ENCODE data around the gene PSMG4.

Gene PSMG4

DNA sequence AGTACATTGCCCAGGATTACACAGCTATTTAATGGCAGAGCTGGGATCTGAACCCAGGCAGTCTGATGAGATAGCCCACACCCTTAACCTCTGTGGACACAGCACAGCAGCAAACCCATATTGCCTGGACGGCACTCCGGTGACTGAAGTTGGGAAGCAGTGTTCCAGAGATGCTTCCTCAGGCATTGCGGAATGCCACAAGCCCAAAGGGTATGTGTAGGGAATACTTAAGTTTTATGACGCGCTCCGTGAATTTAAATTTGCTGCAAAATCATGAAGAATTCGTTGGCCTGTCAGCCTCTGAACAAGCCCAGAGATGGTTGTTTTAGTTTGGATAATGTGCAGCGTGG lies 46.4 kb downstream of the PSMG4 start:
- H3K4me3 ChIP-seq (ENCODE audit: insufficient read depth, low read depth, low read length, poor library complexity, severe bottlenecking): no peak overlapping the region
- H3K27ac ChIP-seq (ENCODE audit: insufficient read depth, low read length, poor library complexity, severe bottlenecking): no peak overlapping the region
- H3K4me1 ChIP-seq (ENCODE audit: control insufficient read depth, insufficient read depth, low read length, poor library complexity, severe bottlenecking): no peaks in the 10 kb centered on the region
- no peak for DNase-seq
- no peaks in the 10 kb centered on the region for H3K27me3 ChIP-seq (replicated peaks; ENCODE audit: control insufficient read depth, insufficient read depth, low read length, poor library complexity, severe bottlenecking)
- no peaks in the 10 kb centered on the region for H3K9me3 ChIP-seq (ENCODE audit: control insufficient read depth, low read length)
- H3K36me3 ChIP-seq (ENCODE audit: control insufficient read depth, insufficient read depth, low read length): no peaks in the 10 kb centered on the region

DNA sequence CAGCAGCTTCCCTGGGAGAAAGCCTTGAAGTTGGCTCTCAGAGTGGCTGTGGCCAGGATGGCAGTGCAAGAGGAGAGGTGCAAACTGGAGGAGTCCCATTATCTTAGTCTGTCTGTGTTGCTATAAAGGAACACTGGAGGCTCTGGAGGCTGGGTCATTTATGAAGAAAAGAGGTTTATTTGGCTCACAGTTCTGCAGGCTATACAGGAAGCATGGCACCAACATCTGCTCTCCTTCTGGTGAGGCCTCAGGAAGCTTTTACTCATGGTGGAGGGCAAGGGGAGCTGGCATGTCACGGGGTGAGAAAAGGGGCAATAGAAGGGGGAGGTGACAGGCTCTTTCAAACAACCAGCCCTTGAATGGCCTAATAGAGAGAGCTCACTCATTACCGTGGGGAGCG lies 47.1 kb downstream of the PSMG4 start:
- Histone ChIP-seq H3K4me3 (ENCODE audit: insufficient read depth, low read depth, low read length, poor library complexity, severe bottlenecking) (no peak overlapping the region), H3K27me3 (replicated peaks; ENCODE audit: control insufficient read depth, insufficient read depth, low read length, poor library complexity, severe bottlenecking) (no peaks in the 10 kb centered on the region), H3K4me1 (ENCODE audit: control insufficient read depth, insufficient read depth, low read length, poor library complexity, severe bottlenecking) (no peaks in the 10 kb centered on the region), H3K9me3 (ENCODE audit: control insufficient read depth, low read length) (no peaks in the 10 kb centered on the region), H3K36me3 (ENCODE audit: control insufficient read depth, insufficient read depth, low read length) (no peaks in the 10 kb centered on the region), H3K27ac (ENCODE audit: insufficient read depth, low read length, poor library complexity, severe bottlenecking) (no peak overlapping the region)
- no peak for DNase-seq

DNA sequence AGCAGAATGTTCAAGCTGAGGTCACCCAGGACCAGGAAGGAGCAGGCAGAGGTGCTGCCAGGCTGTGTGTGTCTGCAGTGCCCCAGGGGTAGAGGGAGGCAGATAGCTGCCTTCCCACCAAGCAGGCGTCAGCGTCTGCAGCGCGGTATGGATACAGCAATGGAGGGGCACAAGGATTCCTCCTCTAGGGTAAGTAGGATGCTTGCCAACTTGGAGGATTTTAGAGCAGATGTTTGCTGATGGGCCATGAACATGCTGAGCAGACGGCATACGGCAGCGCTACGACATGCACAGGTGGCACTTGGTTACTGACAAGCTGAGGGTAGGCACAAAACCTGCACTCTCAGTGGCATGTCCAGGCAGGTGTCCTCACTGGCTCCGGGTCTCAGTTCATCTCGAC lies 48.1 kb downstream of the PSMG4 start:
- no peaks in the 10 kb centered on the region for H3K36me3 ChIP-seq (ENCODE audit: control insufficient read depth, insufficient read depth, low read length)
- no peak for DNase-seq
- H3K27me3 ChIP-seq (replicated peaks; ENCODE audit: control insufficient read depth, insufficient read depth, low read length, poor library complexity, severe bottlenecking): no peaks in the 10 kb centered on the region
- H3K27ac ChIP-seq (ENCODE audit: insufficient read depth, low read length, poor library complexity, severe bottlenecking): no peak overlapping the region
- no peak overlapping the region for H3K4me3 ChIP-seq (ENCODE audit: insufficient read depth, low read depth, low read length, poor library complexity, severe bottlenecking)
- H3K9me3 ChIP-seq (ENCODE audit: control insufficient read depth, low read length): no peaks in the 10 kb centered on the region
- H3K4me1 ChIP-seq (ENCODE audit: control insufficient read depth, insufficient read depth, low read length, poor library complexity, severe bottlenecking): no peaks in the 10 kb centered on the region

DNA sequence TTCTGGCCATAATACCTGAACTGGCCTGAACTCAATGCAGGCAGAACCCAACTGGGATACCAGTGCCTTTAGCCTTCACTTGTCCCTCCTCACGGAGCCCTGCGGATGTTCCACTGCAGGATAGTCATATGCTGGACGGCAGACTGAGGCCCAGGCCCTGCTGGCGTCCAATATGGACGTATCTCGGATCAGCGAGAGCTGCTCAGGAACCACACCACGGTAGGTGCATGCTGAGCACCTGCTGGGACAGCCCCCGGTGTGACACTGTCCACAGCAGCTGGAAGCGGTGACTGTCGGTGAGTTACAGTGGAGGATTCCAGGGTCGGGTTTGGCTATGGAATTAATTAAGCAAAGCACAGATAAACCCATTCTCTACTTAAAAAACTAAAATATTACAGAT lies 48.7 kb downstream of the PSMG4 start:
- no peaks in the 10 kb centered on the region for H3K4me1 ChIP-seq (ENCODE audit: control insufficient read depth, insufficient read depth, low read length, poor library complexity, severe bottlenecking)

DNA sequence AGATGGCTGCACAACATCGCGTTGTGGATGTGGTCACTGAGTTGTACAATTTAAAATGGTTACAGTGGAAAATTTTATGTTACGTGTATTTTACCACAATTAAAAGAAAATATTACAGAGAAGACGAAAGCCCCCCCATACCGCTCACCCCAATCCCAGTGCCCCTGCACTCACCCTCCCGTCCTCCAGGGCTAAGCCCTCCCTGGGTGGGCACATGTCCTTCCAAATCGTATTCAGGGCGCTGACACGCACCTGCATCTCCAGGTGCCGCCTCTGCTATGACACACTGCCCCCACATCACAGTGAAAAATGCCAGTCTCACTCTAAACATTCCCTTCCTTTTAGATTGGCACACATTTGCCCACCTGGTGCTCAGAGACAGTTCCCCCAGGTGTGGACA lies 49.4 kb downstream of the PSMG4 start:
- Histone ChIP-seq H3K4me3 (ENCODE audit: insufficient read depth, low read depth, low read length, poor library complexity, severe bottlenecking) (no peak overlapping the region), H3K27me3 (replicated peaks; ENCODE audit: control insufficient read depth, insufficient read depth, low read length, poor library complexity, severe bottlenecking) (no peaks in the 10 kb centered on the region), H3K4me1 (ENCODE audit: control insufficient read depth, insufficient read depth, low read length, poor library complexity, severe bottlenecking) (no peaks in the 10 kb centered on the region), H3K36me3 (ENCODE audit: control insufficient read depth, insufficient read depth, low read length) (no peaks in the 10 kb centered on the region), H3K27ac (ENCODE audit: insufficient read depth, low read length, poor library complexity, severe bottlenecking) (no peak overlapping the region), H3K9me3 (ENCODE audit: control insufficient read depth, low read length) (no peaks in the 10 kb centered on the region)
- DNase-seq: no peak

More for the DNA sequence above, 48.7 kb downstream of the PSMG4 start:
- DNase-seq: no peak
- no peak overlapping the region for H3K4me3 ChIP-seq (ENCODE audit: insufficient read depth, low read depth, low read length, poor library complexity, severe bottlenecking)
- H3K27me3 ChIP-seq (replicated peaks; ENCODE audit: control insufficient read depth, insufficient read depth, low read length, poor library complexity, severe bottlenecking): no peaks in the 10 kb centered on the region
- no peaks in the 10 kb centered on the region for H3K36me3 ChIP-seq (ENCODE audit: control insufficient read depth, insufficient read depth, low read length)
- H3K9me3 ChIP-seq (ENCODE audit: control insufficient read depth, low read length): no peaks in the 10 kb centered on the region
- no peak overlapping the region for H3K27ac ChIP-seq (ENCODE audit: insufficient read depth, low read length, poor library complexity, severe bottlenecking)

DNA sequence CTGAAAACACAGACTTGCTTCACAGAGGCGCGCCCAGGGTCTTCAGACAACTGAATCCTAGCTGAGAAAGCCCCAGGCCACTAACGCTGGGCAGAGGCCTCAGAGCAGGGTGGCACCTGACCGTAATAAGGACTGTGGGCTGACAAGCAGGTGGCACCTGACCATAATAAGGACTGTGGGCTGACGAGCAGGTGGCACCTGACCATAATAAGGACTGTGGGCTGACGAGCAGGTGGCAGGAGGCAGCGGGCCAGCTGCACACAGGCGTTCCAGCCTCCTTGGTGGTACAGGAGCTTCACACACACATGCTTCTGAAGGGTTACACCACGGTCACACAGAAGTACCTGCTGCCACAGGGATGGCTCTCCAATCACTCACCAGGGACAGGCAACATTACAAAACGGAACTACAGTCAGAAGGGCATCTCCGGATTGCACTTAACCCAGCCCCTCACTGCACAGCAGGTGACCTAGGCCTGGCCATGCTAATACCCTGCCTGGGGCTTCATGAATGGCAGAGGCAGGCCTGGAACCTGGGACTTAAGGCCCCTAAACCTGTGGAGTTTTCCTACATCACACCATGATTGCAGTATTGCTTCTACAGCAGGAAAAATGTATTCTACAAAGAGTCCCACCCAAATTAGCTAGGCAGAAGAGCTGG lies 50.8 kb downstream of the PSMG4 start:
- H3K4me1 ChIP-seq (ENCODE audit: control insufficient read depth, insufficient read depth, low read length, poor library complexity, severe bottlenecking): no peaks in the 10 kb centered on the region
- no peak overlapping the region for H3K4me3 ChIP-seq (ENCODE audit: insufficient read depth, low read depth, low read length, poor library complexity, severe bottlenecking)
- DNase-seq: no peak
- H3K27ac ChIP-seq (ENCODE audit: insufficient read depth, low read length, poor library complexity, severe bottlenecking): no peak overlapping the region
- H3K9me3 ChIP-seq (ENCODE audit: control insufficient read depth, low read length): no peaks in the 10 kb centered on the region
- H3K27me3 ChIP-seq (replicated peaks; ENCODE audit: control insufficient read depth, insufficient read depth, low read length, poor library complexity, severe bottlenecking): no peaks in the 10 kb centered on the region
- H3K36me3 ChIP-seq (ENCODE audit: control insufficient read depth, insufficient read depth, low read length): no peaks in the 10 kb centered on the region

DNA sequence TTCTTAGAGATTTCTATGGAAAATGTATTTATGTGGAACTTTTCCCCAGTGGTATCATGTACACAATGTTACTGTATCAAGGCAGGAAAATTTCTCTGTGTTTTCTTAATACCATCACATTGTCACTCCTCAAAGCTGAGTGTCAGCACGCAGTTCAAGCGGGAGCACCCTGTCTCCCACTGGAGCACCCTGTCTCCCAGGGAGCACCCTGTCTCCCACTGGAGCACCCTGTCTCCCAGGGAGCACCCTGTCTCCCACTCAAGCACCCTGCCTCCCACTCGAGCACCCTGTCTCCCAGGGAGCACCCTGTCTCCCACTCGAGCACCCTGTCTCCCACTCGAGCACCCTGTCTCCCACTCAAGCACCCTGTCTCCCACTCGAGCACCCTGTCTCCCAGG lies 51.3 kb downstream of the PSMG4 start:
- no peaks in the 10 kb centered on the region for H3K9me3 ChIP-seq (ENCODE audit: control insufficient read depth, low read length)
- no peak overlapping the region for H3K27ac ChIP-seq (ENCODE audit: insufficient read depth, low read length, poor library complexity, severe bottlenecking)
- no peak for DNase-seq
- H3K27me3 ChIP-seq (replicated peaks; ENCODE audit: control insufficient read depth, insufficient read depth, low read length, poor library complexity, severe bottlenecking): no peaks in the 10 kb centered on the region
- H3K36me3 ChIP-seq (ENCODE audit: control insufficient read depth, insufficient read depth, low read length): no peaks in the 10 kb centered on the region
- no peak overlapping the region for H3K4me3 ChIP-seq (ENCODE audit: insufficient read depth, low read depth, low read length, poor library complexity, severe bottlenecking)
- H3K4me1 ChIP-seq (ENCODE audit: control insufficient read depth, insufficient read depth, low read length, poor library complexity, severe bottlenecking): no peaks in the 10 kb centered on the region

DNA sequence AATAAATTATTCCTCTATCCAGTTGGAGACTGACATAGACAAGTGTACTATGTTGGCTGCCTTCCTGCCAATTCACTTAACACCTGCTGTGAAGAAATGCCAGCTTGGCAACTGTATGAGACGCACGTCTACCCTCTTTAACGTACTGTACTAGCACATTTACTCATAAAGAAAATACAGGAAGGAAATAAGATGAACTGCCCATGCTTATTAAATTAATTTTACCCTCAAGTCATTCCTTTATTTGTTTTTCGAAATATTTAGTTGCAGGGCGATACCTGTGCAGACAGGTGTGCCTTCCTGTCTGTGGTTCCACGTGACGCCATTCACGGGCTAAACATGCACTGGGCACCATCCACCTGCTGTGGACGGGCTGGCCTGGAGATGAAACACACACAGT lies 52.0 kb downstream of the PSMG4 start:
- H3K9me3 ChIP-seq (ENCODE audit: control insufficient read depth, low read length): no peaks in the 10 kb centered on the region
- no peak overlapping the region for H3K4me3 ChIP-seq (ENCODE audit: insufficient read depth, low read depth, low read length, poor library complexity, severe bottlenecking)
- no peaks in the 10 kb centered on the region for H3K36me3 ChIP-seq (ENCODE audit: control insufficient read depth, insufficient read depth, low read length)
- no peaks in the 10 kb centered on the region for H3K27me3 ChIP-seq (replicated peaks; ENCODE audit: control insufficient read depth, insufficient read depth, low read length, poor library complexity, severe bottlenecking)
- no peak overlapping the region for H3K27ac ChIP-seq (ENCODE audit: insufficient read depth, low read length, poor library complexity, severe bottlenecking)
- H3K4me1 ChIP-seq (ENCODE audit: control insufficient read depth, insufficient read depth, low read length, poor library complexity, severe bottlenecking): no peaks in the 10 kb centered on the region
- DNase-seq: no peak

DNA sequence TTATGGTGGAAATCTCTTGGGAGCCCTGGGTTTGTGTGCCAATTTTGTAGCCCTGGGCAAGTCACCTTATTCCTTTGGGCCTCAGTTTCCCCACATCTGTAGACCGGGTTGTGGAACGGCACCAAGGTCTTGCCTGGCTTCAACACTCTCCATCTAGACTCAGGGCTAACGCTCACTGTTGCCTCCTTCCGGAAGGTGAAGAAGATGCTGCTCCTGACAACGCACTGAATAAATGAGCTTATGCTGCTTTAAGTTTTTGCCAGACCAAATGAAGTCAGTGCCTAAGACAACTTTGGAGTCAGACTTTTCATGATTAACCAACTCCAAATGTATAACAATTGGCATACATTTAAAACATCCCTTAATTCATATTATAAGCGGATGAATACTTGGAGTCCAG lies 53.1 kb downstream of the PSMG4 start:
- Histone ChIP-seq H3K27ac (ENCODE audit: insufficient read depth, low read length, poor library complexity, severe bottlenecking) (no peak overlapping the region), H3K4me3 (ENCODE audit: insufficient read depth, low read depth, low read length, poor library complexity, severe bottlenecking) (no peak overlapping the region), H3K36me3 (ENCODE audit: control insufficient read depth, insufficient read depth, low read length) (no peaks in the 10 kb centered on the region), H3K4me1 (ENCODE audit: control insufficient read depth, insufficient read depth, low read length, poor library complexity, severe bottlenecking) (no peaks in the 10 kb centered on the region), H3K9me3 (ENCODE audit: control insufficient read depth, low read length) (no peaks in the 10 kb centered on the region), H3K27me3 (replicated peaks; ENCODE audit: control insufficient read depth, insufficient read depth, low read length, poor library complexity, severe bottlenecking) (no peaks in the 10 kb centered on the region)
- no peak for DNase-seq

DNA sequence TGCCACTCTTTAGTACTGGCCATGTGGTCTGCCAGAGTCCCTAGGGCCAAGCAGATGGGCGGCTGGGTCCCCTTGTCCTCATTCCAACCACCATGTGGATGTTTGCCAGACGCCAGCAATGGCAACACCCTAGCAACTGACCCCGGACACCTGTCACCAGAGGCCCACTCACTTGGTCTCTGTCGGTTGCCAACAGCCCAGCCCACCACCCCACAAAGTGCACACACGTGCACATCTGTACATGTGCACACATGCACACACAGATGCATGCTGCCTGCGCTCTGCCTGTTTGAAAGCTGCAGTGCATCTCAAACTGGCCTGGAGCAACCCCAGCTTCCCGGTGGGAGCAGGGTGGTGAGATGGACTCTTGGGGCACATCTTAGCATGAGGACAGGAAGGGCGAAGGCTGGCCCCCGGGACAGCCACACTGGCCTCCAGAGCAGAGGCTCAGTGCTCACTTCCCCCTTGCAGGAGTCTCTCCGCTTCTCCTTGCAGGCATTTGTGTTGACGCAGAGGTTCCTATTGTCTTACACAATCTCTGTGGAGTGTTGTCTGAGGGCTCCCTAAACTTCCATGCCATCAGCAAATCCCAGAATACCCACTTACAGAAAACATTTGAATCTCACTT lies 54.0 kb downstream of the PSMG4 start:
- H3K9me3 ChIP-seq (ENCODE audit: control insufficient read depth, low read length): no peaks in the 10 kb centered on the region
- no peak overlapping the region for H3K4me3 ChIP-seq (ENCODE audit: insufficient read depth, low read depth, low read length, poor library complexity, severe bottlenecking)

More for the DNA sequence above, 54.0 kb downstream of the PSMG4 start:
- no peaks in the 10 kb centered on the region for H3K27me3 ChIP-seq (replicated peaks; ENCODE audit: control insufficient read depth, insufficient read depth, low read length, poor library complexity, severe bottlenecking)
- no peak overlapping the region for H3K27ac ChIP-seq (ENCODE audit: insufficient read depth, low read length, poor library complexity, severe bottlenecking)
- peaks cover 5% of the 10 kb centered on the region for H3K4me1 ChIP-seq (ENCODE audit: control insufficient read depth, insufficient read depth, low read length, poor library complexity, severe bottlenecking)
- DNase-seq: no peak
- no peaks in the 10 kb centered on the region for H3K36me3 ChIP-seq (ENCODE audit: control insufficient read depth, insufficient read depth, low read length)

Data from effector memory CD4-positive, alpha-beta T cell (primary cell).